ENCODE results near the gene GPC6. TPM values are rescaled to one million over a fixed set of nuclear protein-coding genes. Genes with fewer than 3 reads are reported as not detected.

Gene GPC6
- total and polyA plus RNA-seq, 9 of the 15 experiments (the other 6 are each of a cell fraction or from before 2014, with no cell fraction given) = under 0.01 to 0.20 (median 0.01) TPM; not detected in 4

GRCh38 chr13:93674337-93674755, 447.7 kb downstream of the GPC6 start (continued):
- TF ChIP-seq BCLAF1 (IDR thresholded peaks at IDR 0.05; ENCODE audit: borderline replicate concordance in 1 of 2, control insufficient read depth in 1 of 2, low read depth in 2 of 2, low read length in 1 of 2) = no peak
- TF ChIP-seq NBN (IDR thresholded peaks at IDR 0.05; ENCODE audit: low read depth) = no peak
- no peak for TF ChIP-seq NCOA6 (IDR thresholded peaks at IDR 0.05)
- TF ChIP-seq ZBTB26 (CRISPR knock-in tag; IDR thresholded peaks at IDR 0.05) = no peak
- no peak for TF ChIP-seq ZNF696 (CRISPR knock-in tag; conservative IDR thresholded peaks at IDR 0.05)
- TF ChIP-seq NFYB (IDR thresholded peaks at IDR 0.05; ENCODE audit: extremely low read depth, insufficient read length) = no peak
- TF ChIP-seq CREB1 (IDR thresholded peaks at IDR 0.05) = no peak
- no peak for TF ChIP-seq CREB1 (CRISPR knock-in tag; IDR thresholded peaks at IDR 0.05)
